H1 (cell line): ENCODE data around the gene TACC2. TPM values are rescaled to one million over a fixed set of nuclear protein-coding genes. Genes with fewer than 3 reads are reported as not detected.

Source experiments
- CTCF ChIA-PET: fragments of 300-600 bp; sonication (Branson Sonifier 250); formaldehyde crosslinking; loops from one replicate; lab custom pipeline; 2021; ENCODE audit not compliant: partially characterized antibody; lab: Charles Lee
- POLR2A ChIA-PET: fragments of 300-600 bp; sonication (Branson Sonifier 250); formaldehyde crosslinking; loops from one replicate; lab custom pipeline; 2021; ENCODE audit warnings: inconsistent platforms; ENCODE audit not compliant: partially characterized antibody; lab: Charles Lee
- DNase-seq, 2 experiments: peaks; one replicate each; pipeline versions ENCODE4 v3.0.0 to v3.0.0-alpha.2; 2010 to 2022; ENCODE audit warnings: low spot score in 2 of 2, low read depth in 1 of 2, mixed read lengths in 1 of 2
- FAIRE-seq: peaks from 2 replicates; lab custom pipeline; 2011; peaks lifted over from hg19 to GRCh38; lab: Jason Lieb, UNC
- H2AFZ ChIP-seq: 2 replicates; pipeline ENCODE4 v1.8.1; 2012; ENCODE audit warnings: low read length, inconsistent platforms
- H2AK5ac ChIP-seq: 2 replicates; pipeline ENCODE4 v1.6.1; 2013; ENCODE audit warnings: low read depth, low read length
- H2BK120ac ChIP-seq: replicated peaks from 2 replicates; pipeline ENCODE3; 2013; ENCODE audit warnings: low read depth, low read length, inconsistent platforms
- H2BK12ac ChIP-seq: 2 replicates; pipeline ENCODE4 v1.6.1; 2013; ENCODE audit warnings: low read depth, low read length
- H2BK15ac ChIP-seq: 2 replicates; pipeline ENCODE4 v1.6.1; 2013; ENCODE audit warnings: low read length
- H2BK20ac ChIP-seq: 2 replicates; pipeline ENCODE4 v1.6.1; 2013; ENCODE audit warnings: low read length
- H2BK5ac ChIP-seq: 2 replicates; pipeline ENCODE4 v1.6.1; 2013; ENCODE audit warnings: low read depth, low read length
- H3K14ac ChIP-seq: 2 replicates; pipeline ENCODE4 v1.6.1; 2013; ENCODE audit warnings: inconsistent platforms; ENCODE audit not compliant: insufficient read length
- H3K18ac ChIP-seq: 2 replicates; pipeline ENCODE4 v1.6.1; 2013; ENCODE audit warnings: low read length; ENCODE audit errors: extremely low read depth
- H3K23ac ChIP-seq: 2 replicates; pipeline ENCODE4 v1.6.1; 2013; ENCODE audit warnings: inconsistent platforms; ENCODE audit not compliant: insufficient read length
- H3K23me2 ChIP-seq: 2 replicates; pipeline ENCODE4 v1.6.1; 2013; ENCODE audit warnings: low read depth, low read length
- H3K27ac ChIP-seq: 2 replicates; pipeline ENCODE4 v1.6.1; 2011; ENCODE audit warnings: low read depth, low read length, inconsistent platforms
- H3K27me3 ChIP-seq, 4 experiments: replicated peaks in 1 of 4; 1 replicate in 1 of 4; 2 replicates in 3 of 4; pipeline versions ENCODE4 v1.6.1 to v1.8.1; 2011 to 2013; ENCODE audit warnings: low read length in 3 of 4, mild to moderate bottlenecking in 3 of 4, inconsistent platforms in 2 of 4, mixed read lengths in 2 of 4, moderate library complexity in 1 of 4; ENCODE audit not compliant: control insufficient read depth in 3 of 4, insufficient read depth in 3 of 4; ENCODE audit errors: extremely low read depth in 1 of 4
- H3K36me3 ChIP-seq, 4 experiments: 2 replicates each; pipeline versions ENCODE4 v1.6.1 to v1.8.1; 2011 to 2013; ENCODE audit warnings: mild to moderate bottlenecking in 4 of 4, low read length in 3 of 4, moderate library complexity in 2 of 4, control low read depth in 1 of 4, inconsistent platforms in 1 of 4; ENCODE audit not compliant: insufficient read depth in 4 of 4, control insufficient read depth in 2 of 4
- H3K4ac ChIP-seq: replicated peaks from 2 replicates; pipeline ENCODE3; 2013; ENCODE audit warnings: low read length, low read depth, mixed read lengths, inconsistent platforms; ENCODE audit not compliant: insufficient read length
- H3K4me1 ChIP-seq, 4 experiments: replicated peaks in 1 of 4; 1 replicate in 1 of 4; 2 replicates in 3 of 4; pipeline versions ENCODE4 v1.6.1 to v1.8.1; 2011 to 2013; ENCODE audit warnings: low read length in 3 of 4, inconsistent platforms in 2 of 4, mixed read lengths in 1 of 4; ENCODE audit not compliant: insufficient read depth in 4 of 4, control insufficient read depth in 3 of 4
- H3K4me2 ChIP-seq, 2 experiments: 2 replicates each; pipeline versions ENCODE4 v1.6.1 to v1.8.1; 2011 to 2013; ENCODE audit warnings: low read depth in 2 of 2, low read length in 2 of 2, control low read depth in 1 of 2, inconsistent platforms in 1 of 2, mild to moderate bottlenecking in 1 of 2; ENCODE audit not compliant: insufficient read depth in 1 of 2
- H3K4me3 ChIP-seq, 4 experiments: fragments of 200-600, 300-600 bp in 1 of 4; sonication (generic), shearing (Covaris generic), sonication (Bioruptor Twin) in 1 of 4; 2 replicates each; pipeline versions ENCODE4 v1.5.1 to v1.8.1; 2011 to 2016; ENCODE audit warnings: low read length in 4 of 4, low read depth in 3 of 4, control low read depth in 2 of 4, inconsistent platforms in 2 of 4, mild to moderate bottlenecking in 2 of 4, mixed read lengths in 1 of 4, moderate library complexity in 1 of 4; ENCODE audit not compliant: insufficient read depth in 2 of 4; ENCODE audit errors: extremely low read depth in 1 of 4
- H3K56ac ChIP-seq: replicated peaks from 2 replicates; pipeline ENCODE3; 2013; ENCODE audit warnings: low read depth, mild to moderate bottlenecking, mixed read lengths, low read length, inconsistent platforms; ENCODE audit not compliant: insufficient read length
- H3K79me1 ChIP-seq: 2 replicates; pipeline ENCODE4 v1.6.1; 2013; ENCODE audit warnings: low read depth, low read length, control low read depth
- H3K79me2 ChIP-seq, 2 experiments: 2 replicates each; pipeline versions ENCODE4 v1.6.1 to v1.8.1; 2012 to 2013; ENCODE audit warnings: low read length in 2 of 2, mild to moderate bottlenecking in 2 of 2, inconsistent platforms in 1 of 2; ENCODE audit not compliant: insufficient read depth in 2 of 2, control insufficient read depth in 1 of 2
- H3K9ac ChIP-seq, 4 experiments: replicated peaks in 1 of 4; 1 replicate in 1 of 4; 2 replicates in 3 of 4; pipeline versions ENCODE4 v1.6.1 to v1.8.1; 2011 to 2013; ENCODE audit warnings: low read depth in 3 of 4, low read length in 3 of 4, control low read depth in 2 of 4, mild to moderate bottlenecking in 2 of 4, moderate library complexity in 2 of 4, inconsistent platforms in 1 of 4; ENCODE audit errors: extremely low read depth in 1 of 4
- H3K9me3 ChIP-seq, 2 experiments: 2 replicates each; pipeline versions ENCODE4 v1.6.1 to v1.8.1; 2012 to 2013; ENCODE audit warnings: mild to moderate bottlenecking in 2 of 2, moderate library complexity in 2 of 2, control low read depth in 1 of 2, inconsistent platforms in 1 of 2, low read depth in 1 of 2, low read length in 1 of 2, mixed read lengths in 1 of 2; ENCODE audit not compliant: insufficient read depth in 2 of 2
- H4K20me1 ChIP-seq, 2 experiments: replicated peaks in 1 of 2; 2 replicates each; pipeline versions ENCODE3 to v1.8.1; 2011 to 2013; ENCODE audit warnings: inconsistent platforms in 2 of 2, low read length in 2 of 2, mild to moderate bottlenecking in 1 of 2; ENCODE audit not compliant: insufficient read depth in 2 of 2, control insufficient read depth in 1 of 2
- H4K5ac ChIP-seq: 2 replicates; pipeline ENCODE4 v1.6.1; 2013; ENCODE audit warnings: low read length, low read depth, mixed read lengths, inconsistent platforms; ENCODE audit not compliant: insufficient read length
- H4K8ac ChIP-seq: 2 replicates; pipeline ENCODE4 v1.8.0; 2013; ENCODE audit warnings: mild to moderate bottlenecking, moderate library complexity, low read length, inconsistent platforms; ENCODE audit not compliant: insufficient read depth; ENCODE audit errors: extremely low read depth
- H4K91ac ChIP-seq: replicated peaks from 2 replicates; pipeline ENCODE3; 2013; ENCODE audit warnings: low read length, mixed read lengths, inconsistent platforms; ENCODE audit not compliant: insufficient read length
- KDM5A ChIP-seq: fragments of 200-600 bp; IDR thresholded peaks from 2 replicates; pipeline ENCODE4 v1.7.1; 2012; ENCODE audit warnings: mild to moderate bottlenecking, low read length, inconsistent platforms, mixed read lengths
- USF2 ChIP-seq: IDR thresholded peaks from 2 replicates; pipeline ENCODE4 v1.6.1; 2011; ENCODE audit warnings: low read length, improper control_type of control experiment
- WGBS, 2 experiments: shearing (Covaris generic) in 1 of 2; methylation state at CpG; one replicate each; pipeline versions ENCODE4 v1.1.6 to v1.1.7; 2013 to 2015; ENCODE audit warnings: low lambda C conversion rate in 2 of 2, mixed read lengths in 2 of 2, inconsistent platforms in 1 of 2, low coverage in 1 of 2, missing lambda C conversion rate in 1 of 2; ENCODE audit not compliant: insufficient replicate concordance in 2 of 2, insufficient coverage in 1 of 2, insufficient read length in 1 of 2; ENCODE audit errors: extremely low coverage in 1 of 2, missing lambda C conversion rate in 1 of 2; 5-methylcytosine and 5-hydroxymethylcytosine counted together
- polyA plus RNA-seq, 7 experiments: library from polyadenylated mRNA; depleted of rRNA in 3 of 7; stranded (reverse) in 5 of 7; unstranded in 2 of 7; fragments of >200 nt in 5 of 7; fragments of 200-250 nt in 2 of 7; gene quantifications; 1 replicate in 5 of 7; 2 replicates in 1 of 7; 4 replicates in 1 of 7; pipeline versions ENCODE4 v1.2.1 to v1.2.3, GENCODE V29; 2011 to 2013; ENCODE audit warnings: missing spikeins in 2 of 7, mixed read lengths in 2 of 7
- total RNA-seq: library from RNA; stranded (reverse); fragmentation: NEBNext Ultra II Directional; extraction: Animal tissue kit (Norgen Biotek cat#: 25700); gene quantifications from 2 replicates; pipeline ENCODE4 v1.2.1, GENCODE V29; 2021

TACC2 gene
- total and polyA plus RNA-seq, 2 of the 8 experiments (the other 6 are each of a cell fraction or from before 2014, with no cell fraction given), result 21.2 to 46.6 TPM

- H2BK15ac ChIP-seq, result no peak overlapping the region
- no peak overlapping the region for H4K91ac ChIP-seq
- H2BK5ac ChIP-seq, result peak overlapping the region; percentile 71
- ChIA-PET POLR2A (interaction anchor here (0.7 to 21.8 kb wide), 2 partner anchors 14 to 78 kb away, joined by 3 to 237 read pairs; no protein-coding TSS in a partner anchor), CTCF (interaction anchor here (0.6 to 1.6 kb wide), 9 partner anchors 9 to 130 kb away, joined by 3 to 7 read pairs (median 4); no protein-coding TSS in a partner anchor)
- peak overlapping the region; percentile 84; the same call in 1 of the 2 replicates for H2BK12ac ChIP-seq
- H3K4ac ChIP-seq, result no peak overlapping the region
- H2AFZ ChIP-seq, result no peak overlapping the region
- H3K23ac ChIP-seq, result no peak overlapping the region
- DNase-seq (no peak), FAIRE-seq (no peak)
- peak overlapping the region in 1 of 4 experiments; percentile 17; a peak in 2 of 8 replicates for H3K4me3 ChIP-seq
- peaks cover 3 to 93% of the 10 kb centered on the region in 2 experiments; a peak in 3 of 4 replicates for H3K79me2 ChIP-seq
- peaks cover 17 to 47% (median 34%) of the 10 kb centered on the region in 4 experiments for H3K4me1 ChIP-seq
- H3K27me3 ChIP-seq, result no peaks in the 10 kb centered on the region
- no peak overlapping the region for H3K9ac ChIP-seq
- TF ChIP-seq USF2, result no peak
- no peak for TF ChIP-seq KDM5A
- peak overlapping the region; percentile 33 for H2BK120ac ChIP-seq
- H3K56ac ChIP-seq, result no peak overlapping the region
- H3K4me2 ChIP-seq, result peak overlapping the region; percentile 35 to 48; a peak in 3 of 4 replicates
- whole genome bisulfite sequencing, 2 experiments, result 39% methylated on average over 4 of the region's 4 CpGs; no CpG with 5 or more reads in 1 of the 2 experiments
- H2AK5ac ChIP-seq, result no peak overlapping the region
- H3K9me3 ChIP-seq, result no peaks in the 10 kb centered on the region
- H4K20me1 ChIP-seq, result peaks cover 7 to 9% of the 10 kb centered on the region in 2 experiments
- no peak overlapping the region for H3K14ac ChIP-seq
- H3K79me1 ChIP-seq, result peaks cover 18% of the 10 kb centered on the region
- H3K27ac ChIP-seq, result peak overlapping the region; percentile 65
- peak overlapping the region; percentile 49; the same call in 1 of the 2 replicates for H3K18ac ChIP-seq
- no peak overlapping the region for H4K5ac ChIP-seq
- no peak overlapping the region for H4K8ac ChIP-seq
- no peaks in the 10 kb centered on the region for H3K36me3 ChIP-seq
- no peaks in the 10 kb centered on the region for H3K23me2 ChIP-seq
- H2BK20ac ChIP-seq, result peak overlapping the region; percentile 40; the same call in 1 of the 2 replicates
These were observed 192.9 kb downstream of the TACC2 start for GRCh38 chr10:122181876-122182275.
